Raji (cell line): Measurements from ENCODE around the gene SLCO2A1.

ENCODE experiments used
- POLR2A ChIP-seq: IDR thresholded peaks from 2 replicates; pipeline ENCODE4 v1.6.1; 2011; ENCODE audit warnings: low read depth, low read length, control low read depth; ENCODE audit not compliant: insufficient read depth

Gene SLCO2A1

GRCh38 chr3:134030379-134031347, 938 bp upstream of the SLCO2A1 start:
- TF ChIP-seq POLR2A, result no peak

GRCh38 chr3:134029256-134029733, 430 bp downstream of the SLCO2A1 start:
- TF ChIP-seq POLR2A, result no peak

- TF ChIP-seq POLR2A, result no peak
Observed at GRCh38 chr3:134028486-134029255, 1.1 kb downstream of the SLCO2A1 start.

GRCh38 chr3:134027631-134028030, 2.1 kb downstream of the SLCO2A1 start:
- no peak for TF ChIP-seq POLR2A

- TF ChIP-seq POLR2A, result no peak
Observed at GRCh38 chr3:134020135-134020680, 9.5 kb downstream of the SLCO2A1 start.

GRCh38 chr3:134018850-134019249, 10.9 kb downstream of the SLCO2A1 start:
- TF ChIP-seq POLR2A, result no peak

- TF ChIP-seq POLR2A, result no peak
Observed at GRCh38 chr3:134018406-134018805, 11.3 kb downstream of the SLCO2A1 start.

- no peak for TF ChIP-seq POLR2A
Observed at GRCh38 chr3:134017490-134017889, 12.2 kb downstream of the SLCO2A1 start.

- TF ChIP-seq POLR2A, result no peak
Observed at GRCh38 chr3:134014270-134014669, 15.5 kb downstream of the SLCO2A1 start.

GRCh38 chr3:134013280-134013679, 16.4 kb downstream of the SLCO2A1 start:
- TF ChIP-seq POLR2A, result no peak

GRCh38 chr3:134009345-134010000, 20.3 kb downstream of the SLCO2A1 start:
- no peak for TF ChIP-seq POLR2A

- no peak for TF ChIP-seq POLR2A
Observed at GRCh38 chr3:134008630-134009156, 21.0 kb downstream of the SLCO2A1 start.

- no peak for TF ChIP-seq POLR2A
Observed at GRCh38 chr3:134007819-134008218, 21.9 kb downstream of the SLCO2A1 start.

- TF ChIP-seq POLR2A, result no peak
Observed at GRCh38 chr3:134004841-134005240, 24.9 kb downstream of the SLCO2A1 start.

- TF ChIP-seq POLR2A, result no peak
Observed at GRCh38 chr3:134003066-134003465, 26.7 kb downstream of the SLCO2A1 start.

GRCh38 chr3:134002306-134002705, 27.4 kb downstream of the SLCO2A1 start:
- TF ChIP-seq POLR2A, result no peak
